HCT116 (cell line): Measurements from ENCODE around the gene ACOT8. TPM values are rescaled to one million over a fixed set of nuclear protein-coding genes. Genes with fewer than 3 reads are reported as not detected.

Experiments
- ATAC-seq: fragments of 200-7000 bp; cut with Tn5 transposase; 2 replicates; pipeline ENCODE4 v1.9.1; 2020; ENCODE audit warnings: mild to moderate bottlenecking, moderate library complexity
- BruUV-seq: library from RNA; stranded (reverse); fragments of 400-500 nt; replicated peaks from 2 replicates; lab custom pipeline; 2021; lab: Mats Ljungman, UMichigan
- CTCF ChIA-PET: fragments of 300-600 bp; sonication (Branson Sonifier 250); formaldehyde crosslinking; loops from one replicate; lab custom pipeline; 2021; ENCODE audit warnings: antibody characterized with exemption; lab: Charles Lee
- POLR2A ChIA-PET: fragments of 300-600, 350-600 bp; sonication (Branson Sonifier 250); formaldehyde crosslinking; loops from one replicate; lab custom pipeline; 2021; ENCODE audit warnings: antibody characterized with exemption; lab: Charles Lee
- RAD21 ChIA-PET, 2 experiments: fragments of 300-600 bp; sonication (Branson Sonifier 250); formaldehyde crosslinking; loops; one replicate each; lab custom pipeline; 2023; ENCODE audit warnings: low total read pairs in 2 of 2; ENCODE audit not compliant: uncharacterized antibody in 2 of 2, unreplicated experiment in 2 of 2, low non-redundant PET in 1 of 2; lab: Charles Lee
- DNase-seq: peaks from one replicate; pipeline ENCODE4 v3.0.0-alpha.2; 2010; ENCODE audit warnings: low read depth, low spot score
- H2AFZ ChIP-seq: fragments of 200-600 bp; shearing (Covaris generic), sonication (generic); 2 replicates; pipeline ENCODE4 v1.6.1; 2017; ENCODE audit warnings: low read depth, mixed run types, mixed read lengths, antibody characterized with exemption, low read length; ENCODE audit not compliant: poor library complexity, severe bottlenecking
- H3K27ac ChIP-seq: 2 replicates; pipeline ENCODE4 v1.5.1; 2012; ENCODE audit warnings: low read depth, low read length
- H3K27me3 ChIP-seq: fragments of 200-600 bp; sonication (generic); 2 replicates; pipeline ENCODE4 v1.6.1; 2016; ENCODE audit warnings: mixed run types, low read length, mixed read lengths; ENCODE audit not compliant: insufficient read depth
- H3K36me3 ChIP-seq, 2 experiments: fragments of 200-500 bp in 1 of 2; fragments of 200-600 bp in 1 of 2; sonication (Bioruptor generic) in 1 of 2; sonication (generic) in 1 of 2; 2 replicates each; pipeline versions ENCODE4 v1.5.1 to v1.6.1; 2014 to 2016; ENCODE audit warnings: low read length in 2 of 2, inconsistent platforms in 1 of 2, mixed read lengths in 1 of 2, mixed run types in 1 of 2; ENCODE audit not compliant: insufficient read depth in 2 of 2, control insufficient read depth in 1 of 2
- H3K4me1 ChIP-seq, 2 experiments: fragments of 200-600 bp in 1 of 2; sonication (generic) in 1 of 2; 2 replicates each; pipeline versions ENCODE4 v1.5.1 to v1.6.1; 2012 to 2017; ENCODE audit warnings: low read length in 2 of 2, inconsistent platforms in 1 of 2, mild to moderate bottlenecking in 1 of 2, mixed read lengths in 1 of 2, mixed run types in 1 of 2, moderate library complexity in 1 of 2; ENCODE audit not compliant: insufficient read depth in 2 of 2, control insufficient read depth in 1 of 2
- H3K4me2 ChIP-seq: fragments of 200-600 bp; sonication (generic); 2 replicates; pipeline ENCODE4 v1.6.1; 2017; ENCODE audit warnings: mixed run types, low read length, mixed read lengths
- H3K4me3 ChIP-seq, 2 experiments: fragments of 200-600 bp in 1 of 2; sonication (generic) in 1 of 2; replicated peaks in 1 of 2; 2 replicates each; pipeline ENCODE4 v1.5.1; 2011 to 2016; ENCODE audit warnings: low read length in 2 of 2, control low read depth in 1 of 2, low read depth in 1 of 2, mild to moderate bottlenecking in 1 of 2, mixed read lengths in 1 of 2, mixed run types in 1 of 2
- H3K79me2 ChIP-seq: fragments of 200-600 bp; sonication (generic); 2 replicates; pipeline ENCODE4 v1.6.1; 2017; ENCODE audit warnings: mild to moderate bottlenecking, mixed run types, low read length, moderate library complexity, mixed read lengths; ENCODE audit not compliant: insufficient read depth
- H3K9ac ChIP-seq: fragments of 200-600 bp; sonication (generic); 2 replicates; pipeline ENCODE4 v1.6.1; 2016; ENCODE audit warnings: low read length, mixed read lengths
- H3K9me2 ChIP-seq: fragments of 200-600 bp; sonication (generic), shearing (Covaris generic); 2 replicates; pipeline ENCODE4 v1.6.1; 2017; ENCODE audit warnings: mixed run types, mild to moderate bottlenecking, moderate library complexity; ENCODE audit not compliant: insufficient read depth
- H3K9me3 ChIP-seq, 2 experiments: fragments of 200-500 bp in 1 of 2; fragments of 200-600 bp in 1 of 2; sonication (Bioruptor generic) in 1 of 2; sonication (generic) in 1 of 2; 2 replicates each; pipeline ENCODE4 v1.6.1; 2014 to 2017; ENCODE audit warnings: low read length in 2 of 2, mixed read lengths in 2 of 2, inconsistent platforms in 1 of 2, low read depth in 1 of 2, mild to moderate bottlenecking in 1 of 2, mixed run types in 1 of 2, moderate library complexity in 1 of 2; ENCODE audit not compliant: control insufficient read depth in 1 of 2, insufficient read depth in 1 of 2
- H4K20me1 ChIP-seq: fragments of 200-600 bp; sonication (generic), shearing (Covaris generic); 2 replicates; pipeline ENCODE4 v1.6.1; 2017; ENCODE audit warnings: mixed run types, mild to moderate bottlenecking, moderate library complexity; ENCODE audit not compliant: insufficient read depth
- ATF3 ChIP-seq: IDR thresholded peaks from 2 replicates; pipeline ENCODE4 v1.6.1; 2012
- CBX3 ChIP-seq: IDR thresholded peaks from 2 replicates; pipeline ENCODE4 v1.6.1; 2012; ENCODE audit warnings: low read depth
- CEBPB ChIP-seq: IDR thresholded peaks from 2 replicates; pipeline ENCODE4 v1.6.1; 2012; ENCODE audit warnings: low read depth
- ELF1 ChIP-seq: IDR thresholded peaks from 2 replicates; pipeline ENCODE4 v1.6.1; 2012; ENCODE audit warnings: low read depth, borderline replicate concordance
- EZH2 ChIP-seq: fragments of 200-600 bp; sonication (generic); IDR thresholded peaks from 2 replicates; pipeline ENCODE4 v1.6.1; 2017; ENCODE audit warnings: antibody characterized with exemption, mixed run types
- EZH2phosphoT487 ChIP-seq: fragments of 200-600 bp; IDR thresholded peaks from 2 replicates; pipeline ENCODE4 v1.6.1; 2018; ENCODE audit warnings: antibody characterized with exemption, borderline replicate concordance
- FOSL1 ChIP-seq: IDR thresholded peaks from 2 replicates; pipeline ENCODE4 v1.6.1; 2012; ENCODE audit warnings: low read depth
- JUND ChIP-seq: IDR thresholded peaks from 2 replicates; pipeline ENCODE4 v1.6.1; 2012
- POLR2A ChIP-seq: IDR thresholded peaks from 2 replicates; pipeline ENCODE4 v1.7.0; 2011; ENCODE audit warnings: borderline replicate concordance; ENCODE audit not compliant: insufficient read depth, insufficient read length; ENCODE audit errors: extremely low read depth
- POLR2AphosphoS5 ChIP-seq: IDR thresholded peaks from 2 replicates; pipeline ENCODE4 v1.6.1; 2011; ENCODE audit warnings: mild to moderate bottlenecking, low read depth, low read length, moderate library complexity
- REST ChIP-seq: IDR thresholded peaks from 2 replicates; pipeline ENCODE4 v1.6.1; 2012; ENCODE audit warnings: low read depth
- SIN3A ChIP-seq: IDR thresholded peaks from 2 replicates; pipeline ENCODE4 v1.6.1; 2012; ENCODE audit warnings: low read depth
- SP1 ChIP-seq: IDR thresholded peaks from 2 replicates; pipeline ENCODE4 v1.6.1; 2012; ENCODE audit warnings: low read depth
- SRF ChIP-seq: IDR thresholded peaks from 2 replicates; pipeline ENCODE4 v1.6.1; 2012; ENCODE audit warnings: low read depth
- TCF7L2 ChIP-seq: IDR thresholded peaks from 2 replicates; pipeline ENCODE4 v1.7.0; 2011; ENCODE audit warnings: borderline replicate concordance, inconsistent platforms; ENCODE audit not compliant: insufficient read depth, insufficient read length; ENCODE audit errors: extremely low read depth
- YY1 ChIP-seq: IDR thresholded peaks from 2 replicates; pipeline ENCODE4 v1.6.1; 2011; ENCODE audit warnings: low read length, low read depth, moderate library complexity, mild to moderate bottlenecking; ENCODE audit not compliant: insufficient replicate concordance; ENCODE audit errors: extremely low read depth
- ZBTB33 ChIP-seq: IDR thresholded peaks from 2 replicates; pipeline ENCODE4 v1.6.1; 2011; ENCODE audit warnings: mild to moderate bottlenecking, low read length, moderate library complexity; ENCODE audit not compliant: insufficient replicate concordance; ENCODE audit errors: extremely low read depth
- ZFX ChIP-seq: fragments of 450-650 bp; IDR thresholded peaks from 2 replicates; pipeline ENCODE4 v1.6.1; 2017
- intact Hi-C: fragments of 100-400 bp; cut with micrococcal nuclease; formaldehyde crosslinking; loops from 2 replicates; pipeline ENCODE4 v1.10.0; 2022
- total RNA-seq: library from RNA; stranded (reverse); gene quantifications from one replicate; pipeline ENCODE4 v1.2.1, GENCODE V29; 2021; ENCODE audit not compliant: unreplicated experiment
- TF ChIP-seq, protein P1 (sequence below), 3 experiments: fragments of 200-600 bp in 1 of 3; sonication (generic) in 1 of 3; IDR thresholded peaks in 2 of 3; conservative IDR thresholded peaks in 1 of 3; 2 replicates each; pipeline ENCODE4 v1.5.1; 2012 to 2017; ENCODE audit warnings: low read depth in 2 of 3, low read length in 2 of 3, antibody characterized with exemption in 1 of 3, borderline replicate concordance in 1 of 3, control low read depth in 1 of 3, mild to moderate bottlenecking in 1 of 3, mixed read lengths in 1 of 3, mixed run types in 1 of 3, moderate library complexity in 1 of 3; ENCODE audit not compliant: insufficient read depth in 1 of 3

ACOT8 gene
- total RNA-seq, 1 experiment from 2014 or later, result 12.2 TPM

DNA sequence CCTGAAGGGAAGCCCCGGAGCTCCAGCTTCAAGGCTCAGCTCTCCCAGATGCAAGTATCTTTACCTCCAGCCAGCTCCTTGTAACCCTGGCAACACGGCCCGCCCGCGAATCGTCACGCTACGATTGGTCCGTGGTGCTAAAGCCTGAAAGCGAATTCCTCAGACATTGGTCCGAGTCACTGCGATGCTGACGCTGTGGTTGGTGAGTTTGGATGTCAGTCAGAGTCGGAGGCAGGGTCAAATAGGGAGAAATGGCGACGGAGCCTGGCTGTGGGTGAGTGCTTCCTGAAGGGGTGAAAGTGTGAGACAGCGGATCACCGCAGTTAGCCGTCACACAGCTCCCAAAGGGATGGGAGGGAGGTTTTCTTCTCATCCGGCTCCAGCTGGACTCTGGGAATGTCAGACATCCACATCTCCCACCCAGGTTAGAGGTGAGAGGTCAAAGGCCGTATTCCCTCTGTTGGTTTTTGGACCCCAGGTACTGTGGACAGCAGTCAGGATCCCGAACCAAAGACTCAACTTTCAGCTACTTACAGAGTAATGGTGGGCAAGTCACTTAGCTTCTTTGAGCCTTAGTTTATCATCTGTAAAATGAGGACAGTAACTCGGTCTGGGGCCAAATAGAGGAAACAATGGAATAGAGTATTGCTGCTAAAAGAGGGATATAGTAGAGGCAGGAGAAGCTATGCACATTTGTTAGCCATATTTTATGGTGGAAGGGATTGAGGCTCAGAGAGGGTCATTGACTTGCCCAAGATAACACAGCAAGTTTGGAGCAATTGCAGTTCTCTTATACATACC, 24.0 kb upstream of the ACOT8 start, which contains the start of gene ZSWIM1:
TSS of gene ZSWIM1 (plus strand) at position 240 of the 801 bp plus-strand sequence. CDS start 1,366 bp downstream, outside the sequence.
- peaks cover 19% of the 10 kb centered on the region for H3K79me2 ChIP-seq
- intact Hi-C loops, result no loop called here
- H4K20me1 ChIP-seq, result no peaks in the 10 kb centered on the region
- H3K4me2 ChIP-seq, result peak within 1 kb of the TSS; percentile 76
- peaks cover 16 to 27% of the 10 kb centered on the region in 2 experiments for H3K4me1 ChIP-seq
- H2AFZ ChIP-seq, result no peak within 1 kb of the TSS
- ATAC-seq, result peak; percentile 96
- TSS peak; percentile 76 for BruUV-seq
- RAD21 ChIA-PET, result no interaction called here
- H3K27ac ChIP-seq, result peak within 1 kb of the TSS; percentile 28
- POLR2A ChIA-PET, result interaction anchor here (0.7 to 2.3 kb wide), 6 partner anchors 9 to 136 kb away, joined by 3 to 8 read pairs (median 4); partner anchors contain the start of genes ACOT8, PCIF1 and ZSWIM3
- H3K27me3 ChIP-seq, result no peaks in the 10 kb centered on the region
- H3K9ac ChIP-seq, result peak within 1 kb of the TSS; percentile 79
- no peaks in the 10 kb centered on the region for H3K9me3 ChIP-seq
- CTCF ChIA-PET, result interaction anchor here (0.8 to 1.6 kb wide), 2 partner anchors 23 to 88 kb away, joined by 3 to 5 read pairs; partner anchors contain the start of genes ACOT8 and ZSWIM3
- peak; percentile 98 for DNase-seq
- no peaks in the 10 kb centered on the region for H3K9me2 ChIP-seq
- peaks cover 8 to 18% of the 10 kb centered on the region in 2 experiments; a peak in 2 of 4 replicates for H3K36me3 ChIP-seq
- H3K4me3 ChIP-seq, result peak within 1 kb of the TSS; percentile 75 to 88
- TF ChIP-seq ZFX (no peak), CBX3 (no peak), POLR2AphosphoS5 (peak; percentile 91), YY1 (peak; percentile 92), POLR2A (peak; percentile 89), REST (no peak), ELF1 (no peak), JUND (no peak), SP1 (peak; percentile 99), ATF3 (no peak), FOSL1 (no peak), ZBTB33 (no peak), CEBPB (no peak), TCF7L2 (no peak), EZH2 (no peak), SIN3A (no peak), SRF (no peak), EZH2phosphoT487 (no peak)
- TF ChIP-seq, protein P1, sequence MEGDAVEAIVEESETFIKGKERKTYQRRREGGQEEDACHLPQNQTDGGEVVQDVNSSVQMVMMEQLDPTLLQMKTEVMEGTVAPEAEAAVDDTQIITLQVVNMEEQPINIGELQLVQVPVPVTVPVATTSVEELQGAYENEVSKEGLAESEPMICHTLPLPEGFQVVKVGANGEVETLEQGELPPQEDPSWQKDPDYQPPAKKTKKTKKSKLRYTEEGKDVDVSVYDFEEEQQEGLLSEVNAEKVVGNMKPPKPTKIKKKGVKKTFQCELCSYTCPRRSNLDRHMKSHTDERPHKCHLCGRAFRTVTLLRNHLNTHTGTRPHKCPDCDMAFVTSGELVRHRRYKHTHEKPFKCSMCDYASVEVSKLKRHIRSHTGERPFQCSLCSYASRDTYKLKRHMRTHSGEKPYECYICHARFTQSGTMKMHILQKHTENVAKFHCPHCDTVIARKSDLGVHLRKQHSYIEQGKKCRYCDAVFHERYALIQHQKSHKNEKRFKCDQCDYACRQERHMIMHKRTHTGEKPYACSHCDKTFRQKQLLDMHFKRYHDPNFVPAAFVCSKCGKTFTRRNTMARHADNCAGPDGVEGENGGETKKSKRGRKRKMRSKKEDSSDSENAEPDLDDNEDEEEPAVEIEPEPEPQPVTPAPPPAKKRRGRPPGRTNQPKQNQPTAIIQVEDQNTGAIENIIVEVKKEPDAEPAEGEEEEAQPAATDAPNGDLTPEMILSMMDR (IDR thresholded peaks at IDR 0.05 in 2 of 3, conservative IDR thresholded peaks at IDR 0.05 in 1 of 3; ENCODE audit: borderline replicate concordance in 1 of 3, insufficient read depth in 1 of 3, low read depth in 2 of 3, low read length in 2 of 3), result no peak
